HepG2 (cell line): ENCODE data around the gene SPRY1. TPM values are rescaled to one million over a fixed set of nuclear protein-coding genes. Genes with fewer than 3 reads are reported as not detected.
A peak's percentile ranks its signal among the peaks of the same experiment; 100 is the strongest.

Experiments used
- BATF2 ChIP-seq: sonication (generic); formaldehyde crosslinking; IDR thresholded peaks from 2 replicates; pipeline ENCODE4 v1.8.0; 2022; ENCODE audit warnings: mild to moderate bottlenecking, missing genetic modification reagents, moderate library complexity
- CCDC6 ChIP-seq: sonication (generic); formaldehyde crosslinking; IDR thresholded peaks from 2 replicates; pipeline ENCODE4 v1.8.1; 2022; ENCODE audit warnings: mild to moderate bottlenecking, missing genetic modification reagents, moderate library complexity
- ETV6 ChIP-seq: sonication (generic); formaldehyde crosslinking; conservative IDR thresholded peaks from 2 replicates; pipeline ENCODE4 v1.4.0; 2020; ENCODE audit warnings: missing genetic modification reagents
- ISL2 ChIP-seq: sonication (generic); formaldehyde crosslinking; IDR thresholded peaks from 2 replicates; pipeline ENCODE4 v1.5.0; 2020; ENCODE audit warnings: missing genetic modification reagents
- RAD21 ChIP-seq: fragments of 450-650 bp; formaldehyde crosslinking; IDR thresholded peaks from 2 replicates; pipeline ENCODE4 v1.5.0; 2020; ENCODE audit warnings: mild to moderate bottlenecking
- polyA plus RNA-seq, 8 experiments: library from polyadenylated mRNA; depleted of rRNA in 3 of 8; stranded (reverse) in 7 of 8; unstranded in 1 of 8; fragments of >200 nt; fragmentation: Illumina TruSeq in 4 of 8; extraction: Trizol in 4 of 8; gene quantifications; 2 replicates each; pipeline versions ENCODE4 v1.2.1 to v1.2.3, GENCODE V29; 2011 to 2016; ENCODE audit warnings: low read depth in 4 of 8, missing spikeins in 1 of 8, mixed read lengths in 1 of 8; ENCODE audit not compliant: insufficient read depth in 1 of 8
- total RNA-seq, 5 experiments: library from RNA; depleted of rRNA; stranded (reverse); fragments of >200 nt; fragmentation: Illumina TruSeq; extraction: Trizol; gene quantifications; 2 replicates each; pipeline ENCODE4 v1.2.3, GENCODE V29; 2016; ENCODE audit warnings: low read depth in 1 of 5
- TF ChIP-seq, protein P1 (sequence below), 2 experiments: sonication (generic) in 1 of 2; formaldehyde crosslinking in 1 of 2; IDR thresholded peaks; 2 replicates each; pipeline versions ENCODE4 v1.4.0 to v1.6.1; 2016 to 2020; ENCODE audit warnings: borderline replicate concordance in 1 of 2, low read depth in 1 of 2, mild to moderate bottlenecking in 1 of 2, missing genetic modification reagents in 1 of 2
- TF ChIP-seq, protein P2 (sequence below): sonication (generic); formaldehyde crosslinking; conservative IDR thresholded peaks from 2 replicates; pipeline ENCODE4 v1.8.0; 2022; ENCODE audit warnings: missing genetic modification reagents

Gene SPRY1
- total and polyA plus RNA-seq, 2 of the 13 experiments (the other 11 are each of a cell fraction or from before 2014, with no cell fraction given): 24.7 to 33.4 TPM

DNA sequence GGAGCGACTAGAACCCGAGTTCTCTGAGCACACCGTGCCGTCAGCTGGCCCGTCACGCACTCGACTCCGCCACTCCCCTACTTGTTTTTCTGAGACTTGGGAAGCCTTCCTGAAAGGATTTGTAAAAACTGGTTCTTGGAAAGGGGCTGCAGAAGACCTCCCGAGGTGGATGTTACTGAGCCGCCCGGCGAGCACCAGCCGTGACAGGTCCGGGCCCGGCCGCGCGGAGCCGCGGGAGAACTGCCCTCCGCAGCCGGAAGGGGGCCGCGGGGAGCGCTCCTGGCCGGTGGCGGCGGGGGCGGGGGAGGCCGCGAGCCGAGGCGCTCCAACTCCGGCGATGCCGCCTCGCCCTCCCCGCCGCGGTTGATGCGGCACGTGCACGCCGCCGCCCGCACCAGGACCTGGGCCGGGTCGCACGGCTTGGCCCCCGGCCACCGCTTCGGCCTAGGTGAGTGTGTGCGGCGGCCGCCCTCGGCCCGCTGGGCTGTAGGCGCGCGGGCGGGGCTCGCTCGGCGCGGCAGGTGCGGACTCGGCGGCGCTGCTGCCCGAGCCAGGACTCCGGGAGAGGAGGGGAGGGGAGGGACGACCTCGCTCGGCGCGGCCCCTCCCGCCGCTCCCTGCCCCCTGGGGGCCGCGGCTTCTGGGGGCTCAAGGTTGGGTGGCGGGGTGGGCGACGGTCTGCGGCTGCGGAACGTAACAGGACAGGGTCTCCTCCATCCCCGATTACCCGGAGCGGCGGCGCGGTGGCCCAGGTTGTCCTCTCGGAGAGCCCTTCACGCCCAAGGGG is 1.7 kb downstream of the SPRY1 start (continued):
- TF ChIP-seq, protein P1, sequence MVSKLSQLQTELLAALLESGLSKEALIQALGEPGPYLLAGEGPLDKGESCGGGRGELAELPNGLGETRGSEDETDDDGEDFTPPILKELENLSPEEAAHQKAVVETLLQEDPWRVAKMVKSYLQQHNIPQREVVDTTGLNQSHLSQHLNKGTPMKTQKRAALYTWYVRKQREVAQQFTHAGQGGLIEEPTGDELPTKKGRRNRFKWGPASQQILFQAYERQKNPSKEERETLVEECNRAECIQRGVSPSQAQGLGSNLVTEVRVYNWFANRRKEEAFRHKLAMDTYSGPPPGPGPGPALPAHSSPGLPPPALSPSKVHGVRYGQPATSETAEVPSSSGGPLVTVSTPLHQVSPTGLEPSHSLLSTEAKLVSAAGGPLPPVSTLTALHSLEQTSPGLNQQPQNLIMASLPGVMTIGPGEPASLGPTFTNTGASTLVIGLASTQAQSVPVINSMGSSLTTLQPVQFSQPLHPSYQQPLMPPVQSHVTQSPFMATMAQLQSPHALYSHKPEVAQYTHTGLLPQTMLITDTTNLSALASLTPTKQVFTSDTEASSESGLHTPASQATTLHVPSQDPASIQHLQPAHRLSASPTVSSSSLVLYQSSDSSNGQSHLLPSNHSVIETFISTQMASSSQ (IDR thresholded peaks at IDR 0.05; ENCODE audit: low read depth): no peak
- TF ChIP-seq, protein P1 (CRISPR knock-in tag; IDR thresholded peaks at IDR 0.05; ENCODE audit: borderline replicate concordance): peak; percentile 22
- TF ChIP-seq RAD21 (CRISPR knock-in tag) (peak; percentile 76), ETV6 (CRISPR knock-in tag) (0 out of 2 replicates have a peak, but pooled peaks have one; percentile 16), CCDC6 (CRISPR knock-in tag) (0 out of 2 replicates have a peak, but pooled peaks have one; percentile 19), BATF2 (CRISPR knock-in tag) (0 out of 2 replicates have a peak, but pooled peaks have one; percentile 29), ISL2 (0 out of 2 replicates have a peak, but pooled peaks have one; percentile 4)
- TF ChIP-seq, protein P2, sequence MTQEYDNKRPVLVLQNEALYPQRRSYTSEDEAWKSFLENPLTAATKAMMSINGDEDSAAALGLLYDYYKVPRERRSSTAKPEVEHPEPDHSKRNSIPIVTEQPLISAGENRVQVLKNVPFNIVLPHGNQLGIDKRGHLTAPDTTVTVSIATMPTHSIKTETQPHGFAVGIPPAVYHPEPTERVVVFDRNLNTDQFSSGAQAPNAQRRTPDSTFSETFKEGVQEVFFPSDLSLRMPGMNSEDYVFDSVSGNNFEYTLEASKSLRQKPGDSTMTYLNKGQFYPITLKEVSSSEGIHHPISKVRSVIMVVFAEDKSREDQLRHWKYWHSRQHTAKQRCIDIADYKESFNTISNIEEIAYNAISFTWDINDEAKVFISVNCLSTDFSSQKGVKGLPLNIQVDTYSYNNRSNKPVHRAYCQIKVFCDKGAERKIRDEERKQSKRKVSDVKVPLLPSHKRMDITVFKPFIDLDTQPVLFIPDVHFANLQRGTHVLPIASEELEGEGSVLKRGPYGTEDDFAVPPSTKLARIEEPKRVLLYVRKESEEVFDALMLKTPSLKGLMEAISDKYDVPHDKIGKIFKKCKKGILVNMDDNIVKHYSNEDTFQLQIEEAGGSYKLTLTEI (CRISPR knock-in tag): no peak
